Bronchus fibroblast of lung (primary cell): ENCODE measurements around the gene MARCOL. TPM values are rescaled to one million over a fixed set of nuclear protein-coding genes. Genes with fewer than 3 reads are reported as not detected.

Source experiments
- total RNA-seq: library from RNA; depleted of rRNA; stranded (reverse); fragments of >200 nt; gene quantifications from 2 replicates; pipeline ENCODE4 v1.2.3, GENCODE V29; 2015

MARCOL gene
- total RNA-seq: not detected in 2 replicates

GRCh38 chr5:148238418-148238794 lies at the start of gene MARCOL:
Gene MARCOL, plus strand, starts transcription at chr5:148238525. Its CDS starts 73 bp downstream, at chr5:148238598.

GRCh38 chr5:148202531-148203203 lies 35.7 kb upstream of the MARCOL start, which contains the start of gene SPINK6:
Gene SPINK6, plus strand, starts transcription at chr5:148203042. Its CDS starts 55 bp downstream, at chr5:148203097.

GRCh38 chr5:148268566-148268965 lies 30.2 kb downstream of the MARCOL start, which contains the start of gene SPINK13:
Gene SPINK13, plus strand, starts transcription at chr5:148268794. Its CDS starts 1,279 bp downstream, at chr5:148270073.

Other genes with a start within 250 kb of the MARCOL start
- gene SPINK5, start 174.5 kb upstream of the MARCOL start, total RNA-seq: not detected in 2 replicates
- not detected in 2 replicates for gene SPINK14, start 70.0 kb upstream of the MARCOL start, total RNA-seq
- not detected in 2 replicates for gene SPINK6, start 35.5 kb upstream of the MARCOL start, total RNA-seq
- not detected in 2 replicates for gene SPINK13, start 30.3 kb downstream of the MARCOL start, total RNA-seq
- not detected in 2 replicates for gene SPINK7, start 73.9 kb downstream of the MARCOL start, total RNA-seq
- not detected in 2 replicates for gene SPINK9, start 97.0 kb downstream of the MARCOL start, total RNA-seq
- 18.2 and 21.1 TPM in 2 replicates for gene FBXO38, start 145.4 kb downstream of the MARCOL start, total RNA-seq